ENCODE results near the gene GLIPR1.

DNA sequence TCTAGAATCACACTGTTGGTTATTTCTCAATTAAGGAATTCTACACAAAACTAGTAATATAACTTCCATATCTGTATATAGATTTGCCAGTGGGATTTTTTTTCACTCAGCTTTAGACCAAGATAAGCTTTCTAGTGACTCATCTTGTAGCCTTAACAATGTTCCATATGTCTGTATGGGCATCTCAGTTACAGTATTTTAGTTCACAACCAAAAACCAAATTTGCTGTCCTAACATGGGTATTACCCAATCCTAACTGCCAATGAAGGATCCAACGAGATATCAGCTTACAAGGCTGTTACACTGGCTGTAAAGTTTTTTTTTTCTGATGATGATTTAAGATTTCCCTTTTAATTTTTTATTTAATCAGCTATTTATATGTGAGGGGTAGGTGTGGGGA lies 62.4 kb downstream of the GLIPR1 start:
- TF ChIP-seq, protein P1, sequence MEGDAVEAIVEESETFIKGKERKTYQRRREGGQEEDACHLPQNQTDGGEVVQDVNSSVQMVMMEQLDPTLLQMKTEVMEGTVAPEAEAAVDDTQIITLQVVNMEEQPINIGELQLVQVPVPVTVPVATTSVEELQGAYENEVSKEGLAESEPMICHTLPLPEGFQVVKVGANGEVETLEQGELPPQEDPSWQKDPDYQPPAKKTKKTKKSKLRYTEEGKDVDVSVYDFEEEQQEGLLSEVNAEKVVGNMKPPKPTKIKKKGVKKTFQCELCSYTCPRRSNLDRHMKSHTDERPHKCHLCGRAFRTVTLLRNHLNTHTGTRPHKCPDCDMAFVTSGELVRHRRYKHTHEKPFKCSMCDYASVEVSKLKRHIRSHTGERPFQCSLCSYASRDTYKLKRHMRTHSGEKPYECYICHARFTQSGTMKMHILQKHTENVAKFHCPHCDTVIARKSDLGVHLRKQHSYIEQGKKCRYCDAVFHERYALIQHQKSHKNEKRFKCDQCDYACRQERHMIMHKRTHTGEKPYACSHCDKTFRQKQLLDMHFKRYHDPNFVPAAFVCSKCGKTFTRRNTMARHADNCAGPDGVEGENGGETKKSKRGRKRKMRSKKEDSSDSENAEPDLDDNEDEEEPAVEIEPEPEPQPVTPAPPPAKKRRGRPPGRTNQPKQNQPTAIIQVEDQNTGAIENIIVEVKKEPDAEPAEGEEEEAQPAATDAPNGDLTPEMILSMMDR (IDR thresholded peaks at IDR 0.05; ENCODE audit: borderline replicate concordance, extremely low read depth, low read length, poor library complexity, severe bottlenecking) = no peak
- TF ChIP-seq EZH2 (IDR thresholded peaks at IDR 0.05; ENCODE audit: borderline replicate concordance, low read depth, low read length, severe bottlenecking) = no peak
